ENCODE measurements around the gene FAM3C. TPM values are rescaled to one million over a fixed set of nuclear protein-coding genes. Genes with fewer than 3 reads are reported as not detected.
A peak's percentile ranks its signal among the peaks of the same experiment; 100 is the strongest.

The FAM3C gene
- total and polyA plus RNA-seq, 10 of the 15 experiments (the other 5 are each of a cell fraction or from before 2014, with no cell fraction given): 11.0 to 110 (median 27.8) TPM

- TF ChIP-seq ATF2 (IDR thresholded peaks at IDR 0.05; ENCODE audit: low read length) (peak; percentile 52; the same call in 1 of the 2 replicates), SUZ12 (IDR thresholded peaks at IDR 0.05; ENCODE audit: unreplicated experiment) (no peak), CHD2 (IDR thresholded peaks at IDR 0.05; ENCODE audit: borderline replicate concordance, low read depth, low read length) (no peak), STAT3 (IDR thresholded peaks at IDR 0.05; ENCODE audit: low read depth, low read length) (0 out of 2 replicates have a peak, but pooled peaks have one; percentile 26), POLR2AphosphoS5 (IDR thresholded peaks at IDR 0.05; ENCODE audit: low read length) (no peak), NFYA (IDR thresholded peaks at IDR 0.05; ENCODE audit: borderline replicate concordance, low read depth, low read length) (no peak), MTA3 (IDR thresholded peaks at IDR 0.05; ENCODE audit: borderline replicate concordance, low read length) (no peak), FOXM1 (IDR thresholded peaks at IDR 0.05; ENCODE audit: low read depth, low read length) (peak; percentile 27; the same call in 1 of the 2 replicates)
- TF ChIP-seq, protein P1, sequence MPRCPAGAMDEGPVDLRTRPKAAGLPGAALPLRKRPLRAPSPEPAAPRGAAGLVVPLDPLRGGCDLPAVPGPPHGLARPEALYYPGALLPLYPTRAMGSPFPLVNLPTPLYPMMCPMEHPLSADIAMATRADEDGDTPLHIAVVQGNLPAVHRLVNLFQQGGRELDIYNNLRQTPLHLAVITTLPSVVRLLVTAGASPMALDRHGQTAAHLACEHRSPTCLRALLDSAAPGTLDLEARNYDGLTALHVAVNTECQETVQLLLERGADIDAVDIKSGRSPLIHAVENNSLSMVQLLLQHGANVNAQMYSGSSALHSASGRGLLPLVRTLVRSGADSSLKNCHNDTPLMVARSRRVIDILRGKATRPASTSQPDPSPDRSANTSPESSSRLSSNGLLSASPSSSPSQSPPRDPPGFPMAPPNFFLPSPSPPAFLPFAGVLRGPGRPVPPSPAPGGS (IDR thresholded peaks at IDR 0.05; ENCODE audit: borderline replicate concordance, insufficient read depth, low read depth, low read length, poor library complexity, severe bottlenecking): no peak
These were observed 89.5 kb downstream of the FAM3C start (continued) for GRCh38 chr7:121306565-121306964.

DNA sequence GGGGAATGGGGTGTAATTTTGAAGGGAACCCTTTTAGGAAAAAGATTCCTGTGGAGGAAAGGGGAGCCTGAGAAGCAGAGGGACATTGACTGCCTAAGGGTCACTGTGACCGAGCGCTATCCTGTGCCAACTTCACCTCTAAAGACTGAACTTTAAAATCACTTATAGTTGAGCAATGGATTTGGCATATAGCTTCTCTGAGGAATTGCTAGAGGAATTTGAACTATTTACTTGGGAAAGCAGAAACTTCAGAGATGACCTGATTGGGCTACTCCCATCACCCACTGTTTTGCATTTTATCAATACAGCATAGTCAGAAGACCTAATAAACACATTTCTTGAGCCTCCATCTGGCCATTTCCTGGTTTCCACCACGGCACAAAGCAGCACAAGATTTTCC, 91.0 kb downstream of the FAM3C start:
- FAIRE-seq (no peak), ATAC-seq (no peak), DNase-seq (ENCODE audit: low read depth, low spot score) (no peak)
- in situ Hi-C loops (cut with MboI): no loop called here
- intact Hi-C loops (cut with micrococcal nuclease; ENCODE audit: unreplicated experiment): loop anchor here (10.0 kb wide), 1 partner anchor 230 kb away; no protein-coding TSS in a partner anchor
- no peaks in the 10 kb centered on the region for H3K36me3 ChIP-seq (ENCODE audit: control insufficient read depth in 2 of 2, insufficient read depth in 2 of 2, low read length in 1 of 2)
- H3K79me2 ChIP-seq (ENCODE audit: control insufficient read depth, insufficient read depth, low read length): no peaks in the 10 kb centered on the region
- SMC1A ChIA-PET (ENCODE audit: uncharacterized antibody, unreplicated experiment): interaction anchor here (1.0 to 2.3 kb wide), 3 partner anchors 8 to 45 kb away, joined by 3 to 12 read pairs (median 4); no protein-coding TSS in a partner anchor
- H3K4me1 ChIP-seq (ENCODE audit: control insufficient read depth, insufficient read depth, low read length): peaks cover 31% of the 10 kb centered on the region
- no peak overlapping the region for H3K4me2 ChIP-seq (ENCODE audit: control insufficient read depth, insufficient read depth)
- CTCF ChIA-PET: interaction anchor here (1.4 to 1.6 kb wide), 2 partner anchors 31 to 689 kb away, joined by 3 read pairs; no protein-coding TSS in a partner anchor
- POLR2A ChIA-PET: interaction anchor here (1.3 kb wide), 1 partner anchor 8 kb away, joined by 3 read pairs; no protein-coding TSS in a partner anchor
- no peak overlapping the region for H3K27ac ChIP-seq (ENCODE audit: control insufficient read depth, insufficient read depth)
- no peaks in the 10 kb centered on the region; the same call in 1 of the 3 replicates for H3K9me3 ChIP-seq (replicated peaks; ENCODE audit: control insufficient read depth, insufficient read depth, low read length)
- no TSS peak for BruUV-seq (replicated peaks)
- no peak overlapping the region for H2AFZ ChIP-seq (ENCODE audit: control insufficient read depth, low read depth, low read length)
- H3K9ac ChIP-seq (ENCODE audit: control insufficient read depth, insufficient read depth, low read length): no peak overlapping the region
- RAD21 ChIA-PET (ENCODE audit: unreplicated experiment): interaction anchor here (1.2 to 1.3 kb wide), 2 partner anchors 9 to 141 kb away, joined by 3 to 4 read pairs; no protein-coding TSS in a partner anchor
- WGBS (ENCODE audit: insufficient coverage, insufficient replicate concordance, low lambda C conversion rate, missing lambda C conversion rate): 86% methylated on average over 3 of the region's 3 CpGs
- H3K4me3 ChIP-seq: no peak overlapping the region
- no peaks in the 10 kb centered on the region for H4K20me1 ChIP-seq (ENCODE audit: control insufficient read depth, insufficient read depth)
- no peaks in the 10 kb centered on the region for H3K27me3 ChIP-seq (replicated peaks in 1 of 2; ENCODE audit: control insufficient read depth in 2 of 2, insufficient read depth in 2 of 2, low read length in 1 of 2)
- no peak for TF ChIP-seq EED (IDR thresholded peaks at IDR 0.05; ENCODE audit: low read depth)
- TF ChIP-seq BCLAF1 (IDR thresholded peaks at IDR 0.05): no peak
- no peak for TF ChIP-seq ATF7 (IDR thresholded peaks at IDR 0.05; ENCODE audit: low read depth)
- no peak for TF ChIP-seq NFYA (IDR thresholded peaks at IDR 0.05; ENCODE audit: borderline replicate concordance, low read depth, low read length)
- no peak for TF ChIP-seq MEF2A (IDR thresholded peaks at IDR 0.05; ENCODE audit: insufficient read depth, low read depth, low read length)
- no peak for TF ChIP-seq RAD51 (IDR thresholded peaks at IDR 0.05)
- no peak for TF ChIP-seq DPF2 (IDR thresholded peaks at IDR 0.05)
- no peak for TF ChIP-seq NR2F1 (conservative IDR thresholded peaks at IDR 0.05)
- no peak for TF ChIP-seq TAF1 (IDR thresholded peaks at IDR 0.05; ENCODE audit: borderline replicate concordance, low read depth, low read length)
- TF ChIP-seq MYB (IDR thresholded peaks at IDR 0.05; ENCODE audit: borderline replicate concordance, low read depth, low read length): no peak

Data from GM12878 (cell line).